Measurements from ENCODE around the gene TEX101. TPM values are rescaled to one million over a fixed set of nuclear protein-coding genes. Genes with fewer than 3 reads are reported as not detected.

The TEX101 gene
- polyA plus RNA-seq, 5 donors: 0.09 TPM; not detected in 4

- peak; percentile 51 to 69 for DNase-seq
Measured at GRCh38 chr19:43446746-43447489, 32.2 kb downstream of the TEX101 start.

GRCh38 chr19:43447655-43448054 lies 33.0 kb downstream of the TEX101 start:
- DNase-seq: no peak

- DNase-seq: no peak
Measured at GRCh38 chr19:43450545-43450997, 35.9 kb downstream of the TEX101 start.

GRCh38 chr19:43452582-43452981 lies 37.9 kb downstream of the TEX101 start:
- DNase-seq: no peak

- no peak for DNase-seq
Measured at GRCh38 chr19:43454031-43454430, 39.3 kb downstream of the TEX101 start.

- no peak for DNase-seq
Measured at GRCh38 chr19:43455321-43456113, 40.8 kb downstream of the TEX101 start.

- no peak for DNase-seq
Measured at GRCh38 chr19:43457809-43458208, 43.1 kb downstream of the TEX101 start.

- no peak for DNase-seq
Measured at GRCh38 chr19:43460362-43461016, 45.8 kb downstream of the TEX101 start.

GRCh38 chr19:43461303-43461702 lies 46.6 kb downstream of the TEX101 start:
- no peak for DNase-seq

- no peak for DNase-seq
Measured at GRCh38 chr19:43462383-43462782, 47.7 kb downstream of the TEX101 start.

GRCh38 chr19:43462785-43463380 lies 48.2 kb downstream of the TEX101 start:
- DNase-seq: no peak

GRCh38 chr19:43463381-43464133 lies 48.9 kb downstream of the TEX101 start:
- DNase-seq: peak; percentile 88 to 89

- no peak for DNase-seq
Measured at GRCh38 chr19:43464134-43464775, 49.6 kb downstream of the TEX101 start.

- DNase-seq: no peak
Measured at GRCh38 chr19:43465468-43466120, 50.9 kb downstream of the TEX101 start, which contains the start of gene LYPD3. Gene LYPD3 (minus strand): TSS chr19:43465608. CDS start chr19:43465571, 37 bp downstream.

- DNase-seq: no peak
Measured at GRCh38 chr19:43466793-43467192, 52.1 kb downstream of the TEX101 start.

GRCh38 chr19:43467276-43467675 lies 52.6 kb downstream of the TEX101 start:
- DNase-seq: no peak

GRCh38 chr19:43467730-43468129 lies 53.0 kb downstream of the TEX101 start:
- DNase-seq: no peak
